Posterior vena cava (tissue), 2 donors: Measurements from ENCODE around the gene TRPM2. TPM values are rescaled to one million over a fixed set of nuclear protein-coding genes. Genes with fewer than 3 reads are reported as not detected.
"Not testable (repeated sequence)": the region's sequence is repeated elsewhere in the genome, so short reads cannot be mapped to it uniquely, and the experiment has no call there.

Experiments
- DNase-seq: peaks from one replicate; pipeline ENCODE4 v3.0.0-alpha.2; 2020; ENCODE audit warnings: low spot score
- intact Hi-C, 2 donors: fragments of 100-400 bp; cut with DNase I; formaldehyde crosslinking; loops; one replicate each; pipeline versions ENCODE4 v1.14.1 to v1.14.2; 2022 to 2023
- total RNA-seq, 2 donors: library from RNA; stranded (reverse); fragmentation: NEBNext Ultra II Directional; extraction: Animal tissue kit (Norgen Biotek cat#: 25700); gene quantifications; one replicate each; pipeline ENCODE4 v1.2.1, GENCODE V29; 2021
- donor health status: DM: yes; HTN: yes; CAD: no.
- donor health status: DM: yes; HTN: yes; CAD: no.

The TRPM2 gene
- total RNA-seq, 2 donors from 2014 or later = 7.7 to 11.3 TPM

- intact Hi-C loops = no loop called here
Observed at GRCh38 chr21:44349416-44349846, 4.0 kb upstream of the TRPM2 start.

GRCh38 chr21:44349847-44350772, 3.3 kb upstream of the TRPM2 start:
- intact Hi-C loops = loop anchor here in 1 of 2 donors (10.0 kb wide), 1 partner anchor 55 kb away; no protein-coding TSS in a partner anchor
- peak; percentile 81 for DNase-seq

More at GRCh38 chr21:44349416-44349846, 4.0 kb upstream of the TRPM2 start:
- no peak for DNase-seq

- peak; percentile 79 for DNase-seq
- intact Hi-C loops = loop anchor here in 1 of 2 donors (10.0 kb wide), 1 partner anchor 54 kb away; no protein-coding TSS in a partner anchor
Observed at GRCh38 chr21:44350773-44351481, 2.5 kb upstream of the TRPM2 start.

DNA sequence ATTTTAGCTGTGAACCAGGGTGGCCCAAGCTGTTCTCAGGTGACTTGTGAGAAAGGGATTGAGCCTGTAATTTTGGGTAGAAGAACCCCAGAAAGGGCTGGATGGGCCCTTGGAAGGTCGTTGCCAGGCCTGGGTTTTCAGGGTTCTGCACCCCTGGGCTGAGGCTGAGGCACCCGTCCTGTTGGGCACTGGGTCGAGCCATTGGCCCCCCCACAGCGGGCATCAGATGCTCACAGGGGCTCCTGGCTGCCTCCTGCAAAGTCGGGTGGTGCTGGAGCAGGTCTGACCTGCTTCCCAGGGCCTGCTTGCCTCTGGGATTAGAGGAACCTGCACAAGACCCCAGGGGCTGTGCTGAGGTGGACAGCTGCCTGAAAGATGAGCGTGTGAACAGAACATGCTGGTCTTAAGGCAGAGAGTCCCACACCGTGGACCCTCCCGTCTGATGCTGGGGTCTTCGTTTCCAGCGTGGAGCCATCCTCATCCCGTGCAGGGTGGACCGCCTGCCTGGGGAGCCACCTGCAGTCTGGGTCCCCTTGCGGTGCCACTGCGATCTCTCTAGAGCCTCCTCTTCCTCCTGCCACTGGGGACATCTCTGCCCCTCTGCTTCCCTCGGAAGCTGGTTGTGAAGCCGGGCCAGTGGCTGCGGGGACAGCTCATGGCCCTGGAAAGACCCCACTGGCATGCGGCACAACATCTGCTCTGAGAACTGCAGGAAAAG, 1.7 kb upstream of the TRPM2 start:
- peak; percentile 75 for DNase-seq
- intact Hi-C loops = loop anchor here in 1 of 2 donors (10.0 kb wide), 1 partner anchor 53 kb away; no protein-coding TSS in a partner anchor

DNA sequence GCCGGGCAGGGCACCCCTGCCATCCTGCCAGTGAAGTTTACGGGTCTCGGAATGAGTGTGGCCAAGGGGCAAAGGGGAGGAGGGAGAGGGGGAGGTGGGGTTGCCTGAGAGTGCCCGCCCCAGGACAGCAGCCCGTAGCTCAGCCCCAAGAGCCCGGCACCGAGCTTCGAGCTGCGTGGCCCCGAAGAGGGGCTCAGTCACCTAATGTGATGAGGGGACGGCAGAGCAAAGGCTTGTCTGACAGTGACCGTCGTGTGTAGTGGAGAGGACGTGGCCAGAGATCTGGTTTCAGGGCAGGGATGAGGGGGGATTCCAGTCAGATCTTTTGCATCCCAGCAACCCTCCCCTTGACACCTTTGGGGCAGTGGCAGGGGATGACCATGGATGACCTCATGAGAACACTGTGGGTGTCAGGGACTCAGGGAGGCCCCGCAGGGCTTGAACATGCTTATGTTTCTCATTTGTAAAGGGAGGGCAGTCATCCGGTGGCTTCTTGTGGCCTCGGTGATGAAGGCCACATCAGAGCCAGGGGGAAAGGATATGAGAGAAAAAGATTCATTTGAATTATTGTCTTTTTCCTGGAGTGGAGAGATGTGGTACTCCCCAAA, 1.1 kb upstream of the TRPM2 start:
- peak; percentile 68 for DNase-seq
- intact Hi-C loops = loop anchor here in 1 of 2 donors (10.0 kb wide), 1 partner anchor 52 kb away; no protein-coding TSS in a partner anchor

GRCh38 chr21:44354001-44354405, 582 bp downstream of the TRPM2 start:
- intact Hi-C loops = loop anchor here in 1 of 2 donors (10.0 kb wide), 1 partner anchor 51 kb away; no protein-coding TSS in a partner anchor
- no peak for DNase-seq

DNA sequence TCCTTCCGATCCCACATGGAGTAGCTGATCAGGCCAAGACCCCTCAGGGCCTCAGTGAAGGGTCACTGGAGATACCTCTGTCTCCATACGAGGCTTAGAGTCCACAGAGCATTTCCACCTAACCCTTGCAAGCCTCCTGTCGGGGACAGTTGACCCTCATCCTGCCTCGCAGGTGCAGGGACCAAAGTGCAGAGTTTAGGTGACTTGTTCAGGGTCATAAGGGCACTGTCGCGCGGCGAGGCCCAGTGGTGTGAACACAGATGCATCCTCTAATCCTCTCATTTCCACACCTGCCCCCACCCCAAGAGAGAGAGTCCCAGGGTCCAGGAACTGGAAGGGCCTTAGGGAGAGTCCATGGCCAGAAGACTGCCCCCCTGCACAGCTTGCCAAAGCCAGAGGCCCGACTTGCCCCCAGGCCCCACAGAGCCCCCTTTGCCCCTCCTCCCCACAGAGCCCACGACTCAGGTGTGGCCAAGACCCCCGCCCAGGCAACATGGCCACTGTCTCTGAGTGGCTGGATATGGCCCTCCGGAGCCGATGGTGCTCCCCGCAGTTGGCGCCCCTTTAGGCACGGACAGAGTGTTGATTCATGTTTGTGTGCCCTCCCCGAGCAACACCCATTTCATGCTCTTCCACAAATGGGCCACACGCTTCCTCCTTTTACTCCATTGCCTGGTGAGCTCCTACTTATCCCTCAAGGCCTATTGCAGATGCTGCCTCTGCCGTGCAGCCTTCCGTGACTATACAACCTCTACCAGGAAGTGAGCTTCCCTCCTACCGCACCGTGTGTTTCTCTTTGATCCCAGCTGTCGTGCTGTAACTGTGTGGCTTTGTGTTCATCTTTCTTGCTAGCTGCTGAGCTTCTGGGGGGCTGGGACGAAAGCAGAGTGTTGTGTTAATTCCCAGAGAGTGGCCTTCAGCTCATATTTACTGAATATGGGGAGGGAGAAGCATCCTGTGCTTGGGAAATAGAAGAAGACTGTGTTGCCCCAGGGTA, 1.7 kb downstream of the TRPM2 start:
- peak; percentile 78 for DNase-seq
- intact Hi-C loops = loop anchor here in 1 of 2 donors (10.0 kb wide), 1 partner anchor 50 kb away; no protein-coding TSS in a partner anchor

GRCh38 chr21:44356160-44356559, 2.7 kb downstream of the TRPM2 start:
- DNase-seq = no peak
- intact Hi-C loops = loop anchor here in 1 of 2 donors (10.0 kb wide), 1 partner anchor 49 kb away; no protein-coding TSS in a partner anchor

DNA sequence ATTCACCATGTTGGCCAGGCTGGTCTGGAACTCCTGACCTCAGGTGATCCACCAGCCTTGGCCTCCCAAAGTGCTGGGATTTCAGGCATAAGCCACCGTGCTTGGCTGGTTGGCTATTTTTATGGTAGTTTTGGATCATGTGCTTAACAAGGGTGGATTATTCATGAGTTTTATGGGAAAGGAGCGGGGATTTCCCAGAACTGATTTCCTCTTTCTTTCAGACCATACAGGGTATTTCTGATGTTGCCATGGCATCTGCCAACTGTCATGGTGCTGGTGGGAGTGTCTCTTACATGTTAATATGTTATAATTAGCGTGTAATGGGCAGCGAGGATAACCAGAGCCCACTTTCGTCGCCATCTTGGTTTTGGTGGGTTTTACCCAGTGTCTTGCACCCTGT, 3.2 kb downstream of the TRPM2 start:
- intact Hi-C loops = loop anchor here in 1 of 2 donors (10.0 kb wide), 1 partner anchor 48 kb away; no protein-coding TSS in a partner anchor
- DNase-seq = no peak

- DNase-seq = peak; percentile 66
- intact Hi-C loops = loop anchor here in 1 of 2 donors (10.0 kb wide), 1 partner anchor 48 kb away; no protein-coding TSS in a partner anchor
Observed at GRCh38 chr21:44357064-44357837, 3.8 kb downstream of the TRPM2 start.

GRCh38 chr21:44359396-44359795, 6.0 kb downstream of the TRPM2 start:
- DNase-seq = no peak
- intact Hi-C loops = loop anchor here in 1 of 2 donors (10.0 kb wide), 1 partner anchor 45 kb away; no protein-coding TSS in a partner anchor

- intact Hi-C loops = no loop called here
- peak; percentile 72 for DNase-seq
Observed at GRCh38 chr21:44360159-44360558, 6.7 kb downstream of the TRPM2 start.

- DNase-seq, intact Hi-C loops: not testable (repeated sequence)
Observed at GRCh38 chr21:44361903-44362302, 8.5 kb downstream of the TRPM2 start.

- intact Hi-C loops = no loop called here
Observed at GRCh38 chr21:44363278-44363677, 9.9 kb downstream of the TRPM2 start.

DNA sequence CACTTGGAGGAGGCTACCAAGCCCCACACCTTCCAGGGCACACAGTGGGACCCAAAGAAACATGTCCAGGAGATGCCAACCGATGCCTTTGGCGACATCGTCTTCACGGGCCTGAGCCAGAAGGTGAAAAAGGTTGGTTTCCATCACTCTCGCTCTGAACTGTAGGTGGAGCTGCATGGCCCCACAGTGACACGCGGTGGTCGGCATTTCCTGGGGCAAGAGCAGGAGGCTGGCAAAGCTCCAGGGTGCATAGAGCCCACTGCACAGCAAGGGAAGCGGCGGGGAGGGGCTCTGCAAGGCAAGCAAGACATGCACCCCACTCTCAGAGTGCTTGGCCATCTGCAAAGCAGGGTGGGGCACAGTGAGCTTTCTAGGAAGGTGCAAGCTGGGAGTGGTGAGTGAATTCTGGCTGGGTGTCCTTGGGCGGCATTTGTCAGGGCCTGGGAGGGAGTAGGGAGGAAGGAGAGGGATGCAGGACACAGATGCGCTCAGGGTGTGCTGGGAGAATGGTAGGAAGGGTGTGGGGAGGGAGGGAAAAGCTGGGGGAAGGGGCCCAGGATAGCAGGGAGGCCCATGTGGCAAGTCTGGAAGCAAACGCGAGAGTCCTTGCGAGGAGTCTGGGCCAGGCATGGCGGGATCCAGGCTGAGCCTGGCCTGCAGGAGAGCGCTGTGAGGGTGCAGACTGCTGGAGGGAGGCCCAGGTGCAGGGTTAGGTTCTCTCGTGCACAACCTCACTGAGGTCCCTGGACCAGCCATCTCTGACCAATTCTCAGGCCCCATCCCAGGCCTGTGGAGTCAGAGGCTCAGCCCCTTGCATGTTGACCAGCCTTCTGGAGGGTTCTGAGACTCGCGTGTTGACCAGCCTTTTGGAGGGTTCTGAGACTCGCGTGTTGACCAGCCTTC, 11.0 kb downstream of the TRPM2 start:
- intact Hi-C loops = no loop called here
- peak; percentile 66 for DNase-seq

More at GRCh38 chr21:44363278-44363677, 9.9 kb downstream of the TRPM2 start:
- DNase-seq = no peak
